ENCODE data around the gene DEFB126.
A peak's percentile ranks its signal among the peaks of the same experiment; 100 is the strongest.
"Not testable (repeated sequence)": the region's sequence is repeated elsewhere in the genome, so short reads cannot be mapped to it uniquely, and the experiment has no call there.

Gene DEFB126, protein sequence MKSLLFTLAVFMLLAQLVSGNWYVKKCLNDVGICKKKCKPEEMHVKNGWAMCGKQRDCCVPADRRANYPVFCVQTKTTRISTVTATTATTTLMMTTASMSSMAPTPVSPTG

GRCh38 chr20:142290-142689 lies at the start of gene DEFB126:
Gene DEFB126 (plus strand): TSS chr20:142590. CDS start chr20:142629, 39 bp downstream.
- no peak for DNase-seq

GRCh38 chr20:93641-94040 lies 48.7 kb upstream of the DEFB126 start:
- DNase-seq: no peak

DNA sequence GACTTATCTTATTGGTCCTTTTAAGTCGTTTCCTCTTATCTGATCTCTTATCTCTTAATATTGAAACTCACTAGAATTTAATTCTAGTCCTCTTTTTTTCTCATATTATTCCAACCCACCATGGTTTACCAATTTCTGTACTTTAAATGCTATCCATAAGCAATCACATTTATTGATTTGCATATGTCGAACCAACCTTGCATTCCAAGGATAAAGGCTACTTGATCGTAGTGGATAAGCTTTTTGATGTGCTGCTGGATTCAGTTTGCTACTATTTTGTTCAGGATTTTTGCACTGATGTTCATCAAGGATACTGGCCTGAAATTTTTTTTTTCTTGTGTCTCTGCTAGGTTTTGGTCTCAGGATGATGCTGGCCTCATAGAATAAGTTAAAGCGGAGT lies 47.2 kb upstream of the DEFB126 start:
- DNase-seq: no peak

DNA sequence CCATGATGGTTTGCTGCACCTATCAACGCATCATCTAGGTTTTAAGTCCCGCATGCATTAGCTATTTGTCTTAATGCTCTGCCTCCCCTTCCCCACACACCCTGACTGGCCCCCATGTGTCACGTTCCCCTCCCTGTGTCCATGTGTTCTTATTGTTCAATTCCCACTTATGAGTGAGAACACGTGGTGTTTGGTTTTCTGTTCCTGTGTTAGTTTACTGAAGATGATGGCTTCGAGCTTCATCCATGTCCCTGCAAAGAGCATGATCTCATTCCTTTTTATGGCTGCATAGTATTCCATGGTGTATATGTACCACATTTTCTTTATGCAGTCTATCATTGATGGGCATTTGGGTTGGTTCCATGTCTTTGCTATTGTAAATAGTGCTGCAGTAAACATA lies 44.7 kb upstream of the DEFB126 start:
- DNase-seq: not testable (repeated sequence)

DNA sequence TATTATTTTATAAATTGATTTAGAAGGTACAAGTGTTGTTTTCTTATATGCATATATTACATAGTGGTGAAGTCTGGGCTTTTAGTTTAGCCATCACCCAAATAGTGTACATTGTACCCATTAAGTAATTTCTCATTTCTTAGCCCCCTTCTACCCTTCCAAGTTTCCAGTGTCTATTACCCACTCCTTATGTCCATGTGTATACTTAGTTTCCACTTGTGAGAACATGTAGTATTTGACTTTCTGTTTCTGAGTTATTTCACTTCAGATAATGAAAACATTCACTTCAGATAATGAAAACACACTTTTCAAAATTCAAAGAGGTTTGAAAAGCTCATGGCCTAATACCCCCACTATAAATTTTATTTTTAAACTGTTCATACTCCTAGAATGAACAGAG lies 40.4 kb upstream of the DEFB126 start:
- DNase-seq: no peak

- no peak for DNase-seq
Observed at GRCh38 chr20:103456-103855, 38.9 kb upstream of the DEFB126 start.

DNA sequence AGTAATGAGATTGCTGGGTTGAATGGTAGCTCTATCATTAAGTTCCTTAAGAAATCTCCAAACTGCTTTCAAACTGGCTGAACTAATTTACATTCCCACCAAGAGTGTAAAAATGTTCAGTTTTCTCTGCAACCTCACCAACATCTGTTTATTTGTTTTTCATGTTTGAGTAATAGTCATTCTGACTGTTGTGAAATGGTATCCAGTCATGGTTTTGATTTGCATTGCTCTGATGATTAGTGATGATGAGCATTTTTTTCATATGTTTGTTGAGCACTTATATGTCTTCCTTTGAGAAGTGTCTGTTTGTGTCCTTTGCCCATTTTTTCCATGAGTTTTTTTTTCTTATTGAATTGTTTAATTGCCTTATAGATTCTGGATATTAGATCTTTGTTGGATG lies 30.0 kb upstream of the DEFB126 start:
- DNase-seq: no peak

GRCh38 chr20:117518-117917 lies 24.9 kb upstream of the DEFB126 start:
- no peak for DNase-seq

DNA sequence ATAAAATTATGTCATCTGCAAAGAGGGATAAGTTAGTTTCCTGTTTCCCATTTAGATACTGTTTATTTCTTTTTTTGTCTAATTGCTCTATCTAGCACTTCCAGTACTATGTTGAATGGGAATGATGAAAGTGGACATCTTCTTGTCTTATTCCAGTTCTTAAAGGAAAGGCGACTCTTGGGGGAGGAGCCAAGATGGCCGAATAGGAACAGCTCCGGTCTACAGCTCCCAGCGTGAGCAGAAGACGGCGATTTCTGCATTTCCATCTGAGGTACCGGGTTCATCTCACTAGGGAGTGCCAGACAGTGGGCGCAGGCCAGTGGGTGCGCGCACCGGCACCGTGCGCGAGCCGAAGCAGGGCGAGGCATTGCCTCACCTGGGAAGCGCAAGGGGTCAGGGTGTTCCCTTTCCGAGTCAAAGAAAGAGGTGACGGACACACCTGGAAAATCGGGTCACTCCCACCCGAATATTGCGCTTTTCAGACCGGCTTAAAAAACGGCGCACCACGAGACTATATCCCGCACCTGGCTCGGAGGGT lies 12.5 kb upstream of the DEFB126 start:
- DNase-seq: not testable (repeated sequence)

GRCh38 chr20:137668-138490 lies 4.5 kb upstream of the DEFB126 start:
- DNase-seq: peak; percentile 38

DNA sequence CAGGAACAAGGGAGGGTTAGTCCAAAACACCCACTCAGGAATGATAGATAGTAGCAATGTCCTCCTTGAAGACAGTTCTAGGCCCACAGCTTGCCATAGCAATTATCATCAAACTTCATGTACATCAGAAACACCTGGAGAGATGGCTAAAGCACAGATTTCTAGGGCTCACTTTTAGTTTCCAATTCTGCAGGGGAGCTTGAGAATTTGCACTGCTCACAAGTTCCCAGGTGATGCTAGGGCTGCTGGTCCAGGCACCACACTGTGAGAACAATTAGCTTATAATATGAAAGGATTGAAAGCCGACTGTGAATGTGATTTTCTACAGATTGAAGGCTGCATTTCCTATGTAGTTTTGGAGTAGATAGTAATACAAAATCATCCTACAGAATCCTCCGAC lies 3.5 kb downstream of the DEFB126 start:
- DNase-seq: no peak

DNA sequence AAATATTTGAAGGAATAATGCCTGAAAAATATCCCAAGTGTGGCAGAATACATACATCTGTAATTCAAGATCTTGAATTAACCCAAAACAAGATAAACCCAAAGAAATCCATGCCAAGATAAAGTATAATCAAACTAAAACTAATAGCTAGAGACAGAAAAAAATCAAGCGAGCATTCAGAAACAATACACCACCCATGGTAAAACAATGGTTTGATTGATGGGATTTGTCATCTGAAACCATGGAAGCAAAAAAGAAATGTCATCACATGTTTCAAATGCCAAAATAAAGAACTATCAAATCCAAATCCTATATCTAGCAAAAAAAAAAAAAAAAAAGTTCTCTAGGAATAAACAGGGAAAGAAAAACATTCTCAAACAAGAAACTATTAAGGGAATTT lies 9.7 kb downstream of the DEFB126 start:
- no peak for DNase-seq

DNA sequence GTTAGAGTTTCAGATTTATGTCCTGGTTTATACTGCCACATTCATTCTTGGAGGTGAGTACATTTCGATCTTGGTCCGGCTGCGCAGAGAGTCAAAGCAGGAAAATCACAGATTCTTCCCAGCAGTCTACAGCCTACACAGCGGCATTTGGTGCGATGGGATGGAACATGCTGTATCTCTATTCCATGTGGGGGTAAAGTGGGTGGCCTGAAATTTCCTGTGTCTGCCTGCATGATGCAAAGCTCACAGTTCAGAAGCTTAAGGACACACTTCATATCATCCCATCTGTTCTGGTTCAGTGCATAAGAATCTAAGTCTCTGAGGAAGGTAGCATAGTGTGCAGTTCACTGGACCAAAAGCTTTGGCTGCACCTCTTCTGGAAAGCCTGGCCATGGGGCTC lies 14.8 kb downstream of the DEFB126 start, which contains the start of gene DEFB127:
TSS of gene DEFB127 (plus strand) at position 301 of the 400 bp plus-strand sequence. CDS start at position 392, 91 bp downstream.
- no peak for DNase-seq

DNA sequence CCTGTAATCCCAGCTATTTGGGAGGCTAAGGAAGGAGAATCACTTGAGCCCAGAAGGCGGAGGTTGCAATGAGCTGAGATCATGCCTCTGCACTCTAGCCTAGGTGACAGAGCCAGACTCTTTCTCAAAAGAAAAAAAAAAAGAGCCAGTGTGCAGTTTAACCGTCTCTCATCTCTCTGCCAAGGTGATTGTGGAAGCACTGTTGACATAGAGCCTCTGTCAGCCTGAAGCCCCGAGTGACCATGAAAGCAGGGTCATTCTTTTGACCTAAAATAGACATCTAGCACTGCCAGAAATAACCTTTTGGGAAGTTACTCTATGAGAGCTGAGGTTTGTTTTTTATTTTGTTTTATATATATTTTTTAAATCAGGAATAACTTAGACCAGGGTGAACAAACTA lies 22.2 kb downstream of the DEFB126 start:
- DNase-seq: no peak

- DNase-seq: no peak
Observed at GRCh38 chr20:168876-169275, 26.5 kb downstream of the DEFB126 start.

GRCh38 chr20:184288-184687 lies 41.9 kb downstream of the DEFB126 start:
- no peak for DNase-seq

DNA sequence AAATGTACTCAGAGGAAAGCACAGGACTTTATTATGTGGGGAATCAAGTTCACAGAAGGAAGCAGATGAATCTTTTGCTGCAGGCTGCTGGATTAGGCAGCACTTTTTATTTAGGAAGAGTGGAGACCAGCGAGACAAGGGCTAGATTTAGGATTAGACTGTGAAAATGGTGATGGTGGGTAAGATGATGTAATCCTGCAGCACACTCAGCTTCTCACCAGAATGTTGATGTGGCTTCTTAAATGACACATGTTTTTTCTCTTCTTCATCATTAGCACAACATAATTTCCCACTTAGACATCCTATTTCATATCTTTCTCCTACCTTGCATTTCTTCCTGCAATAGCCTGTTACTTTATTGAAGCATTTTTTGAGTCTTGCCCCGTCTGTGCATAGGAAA lies 45.3 kb downstream of the DEFB126 start:
- DNase-seq: no peak

- DNase-seq: no peak
Observed at GRCh38 chr20:189611-190010, 47.2 kb downstream of the DEFB126 start, which contains the start of gene DEFB128. Gene DEFB128 (minus strand): TSS chr20:189711. CDS start chr20:189623, 88 bp downstream.
